NB4 (cell line): ENCODE data around the gene SERPINB2.

ENCODE experiments used
- CTCF ChIP-seq: IDR thresholded peaks from one replicate; pipeline ENCODE4 v1.5.1; 2012; ENCODE audit warnings: low read depth, low read length
- POLR2A ChIP-seq: IDR thresholded peaks from 2 replicates; pipeline ENCODE4 v1.6.1; 2011; ENCODE audit warnings: mild to moderate bottlenecking; ENCODE audit not compliant: insufficient read length; ENCODE audit errors: extremely low read depth

DNA sequence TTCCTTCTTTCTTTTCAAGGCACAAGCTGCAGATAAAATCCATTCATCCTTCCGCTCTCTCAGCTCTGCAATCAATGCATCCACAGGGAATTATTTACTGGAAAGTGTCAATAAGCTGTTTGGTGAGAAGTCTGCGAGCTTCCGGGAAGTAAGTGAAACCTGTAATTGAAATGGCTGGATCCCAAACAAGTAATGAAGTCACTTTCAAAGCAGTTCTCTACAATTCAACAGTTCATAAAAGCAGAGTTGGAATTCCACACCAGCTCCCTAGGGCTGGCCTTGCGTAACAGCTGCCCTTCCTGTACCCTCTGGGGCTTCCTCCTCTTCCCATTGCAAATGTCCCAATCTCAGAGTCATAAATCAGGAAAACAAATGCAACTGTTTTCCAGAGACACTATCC is 9.6 kb downstream of the SERPINB2 start:
- TF ChIP-seq CTCF = no peak
- TF ChIP-seq POLR2A = no peak
